Thoracic aorta (tissue), 2 donors: ENCODE measurements around the gene ANAPC10. TPM values are rescaled to one million over a fixed set of nuclear protein-coding genes. Genes with fewer than 3 reads are reported as not detected.

Experiments used
- ATAC-seq: fragments of 150-250 bp; one replicate; pipeline ENCODE4 v1.8.0; 2017; ENCODE audit warnings: low read depth; ENCODE audit not compliant: insufficient number of reproducible peaks, low FRiP score
- DNase-seq: peaks from one replicate; pipeline ENCODE4 v3.0.0-alpha.2; 2020; ENCODE audit warnings: low spot score
- H3K27ac ChIP-seq, 2 donors: fragments of 200-600 bp; sonication (generic); 1 replicate in 1 of 2; 2 replicates in 1 of 2; pipeline ENCODE4 v1.5.1; 2016; ENCODE audit warnings: mild to moderate bottlenecking in 2 of 2, moderate library complexity in 2 of 2
- H3K27me3 ChIP-seq: fragments of 200-600 bp; sonication (generic); replicated peaks from 2 replicates; pipeline ENCODE4 v1.6.0; 2016; ENCODE audit warnings: mild to moderate bottlenecking; ENCODE audit not compliant: insufficient read depth
- H3K36me3 ChIP-seq: fragments of 200-600 bp; sonication (generic); one replicate; pipeline ENCODE4 v1.5.1; 2016
- H3K4me1 ChIP-seq, 2 donors: fragments of 200-600 bp; sonication (generic); 1 replicate in 1 of 2; 2 replicates in 1 of 2; pipeline versions ENCODE4 v1.5.1 to v1.6.0; 2016; ENCODE audit warnings: low read depth in 2 of 2, mild to moderate bottlenecking in 1 of 2; ENCODE audit not compliant: control insufficient read depth in 1 of 2
- H3K4me3 ChIP-seq: fragments of 200-600 bp; sonication (generic); 2 replicates; pipeline ENCODE4 v1.5.1; 2016; ENCODE audit warnings: mild to moderate bottlenecking
- H3K9me3 ChIP-seq: fragments of 200-600 bp; sonication (generic); 2 replicates; pipeline ENCODE4 v1.5.1; 2016
- CTCF ChIP-seq: fragments of 200-600 bp; sonication (generic); IDR thresholded peaks from one replicate; pipeline ENCODE4 v1.5.1; 2019; ENCODE audit warnings: antibody characterized with exemption
- total RNA-seq, 2 donors: library from RNA; depleted of rRNA; stranded (reverse); fragments of >200 nt; gene quantifications; one replicate each; pipeline versions ENCODE4 v1.1.0 to v1.2.3, GENCODE V29; 2016

ANAPC10 gene
- total RNA-seq, 2 donors from 2014 or later, result 16.6 to 23.0 TPM

- TF ChIP-seq CTCF, result no peak
- H3K27me3 ChIP-seq, result no peaks in the 10 kb centered on the region
- ATAC-seq (no peak), DNase-seq (no peak)
- H3K9me3 ChIP-seq, result peaks cover 23% of the 10 kb centered on the region
- no peaks in the 10 kb centered on the region for H3K4me1 ChIP-seq
- no peak overlapping the region for H3K4me3 ChIP-seq
- H3K27ac ChIP-seq, result no peak overlapping the region
- no peaks in the 10 kb centered on the region for H3K36me3 ChIP-seq
Measured at GRCh38 chr4:144955104-144955503, 142.9 kb downstream of the ANAPC10 start.

- Histone ChIP-seq H3K27me3 (no peaks in the 10 kb centered on the region), H3K36me3 (no peaks in the 10 kb centered on the region), H3K9me3 (peaks cover 19% of the 10 kb centered on the region), H3K4me3 (no peak overlapping the region), H3K4me1 (no peaks in the 10 kb centered on the region), H3K27ac (no peak overlapping the region)
- ATAC-seq (no peak), DNase-seq (no peak)
- no peak for TF ChIP-seq CTCF
Measured at GRCh38 chr4:144954230-144954629, 143.8 kb downstream of the ANAPC10 start.

- no peaks in the 10 kb centered on the region for H3K27me3 ChIP-seq
- no peaks in the 10 kb centered on the region for H3K4me1 ChIP-seq
- H3K4me3 ChIP-seq, result no peak overlapping the region
- no peak for DNase-seq
- H3K27ac ChIP-seq, result no peak overlapping the region
- H3K9me3 ChIP-seq, result peaks cover 8% of the 10 kb centered on the region
- no peaks in the 10 kb centered on the region for H3K36me3 ChIP-seq
- ATAC-seq, result no peak
- no peak for TF ChIP-seq CTCF
Measured at GRCh38 chr4:144948421-144948820, 149.6 kb downstream of the ANAPC10 start.

GRCh38 chr4:144948009-144948408, 150.0 kb downstream of the ANAPC10 start:
- Histone ChIP-seq H3K9me3 (peaks cover 4% of the 10 kb centered on the region), H3K27ac (no peak overlapping the region), H3K4me1 (no peaks in the 10 kb centered on the region), H3K4me3 (no peak overlapping the region), H3K27me3 (no peaks in the 10 kb centered on the region), H3K36me3 (no peaks in the 10 kb centered on the region)
- no peak for TF ChIP-seq CTCF
- DNase-seq (no peak), ATAC-seq (no peak)

Other genes with a start within 250 kb of the ANAPC10 start
- 10 to 100 TPM; 74.6 to 74.7 TPM for gene ABCE1, start 115 bp upstream of the ANAPC10 start, total RNA-seq
- 10 to 100 TPM; 46.7 to 57.2 TPM for gene OTUD4, start 82.4 kb upstream of the ANAPC10 start, total RNA-seq